ENCODE results near the gene OSGIN1.
"Not testable (repeated sequence)": the region's sequence is repeated elsewhere in the genome, so short reads cannot be mapped to it uniquely, and the experiment has no call there.

OSGIN1 gene

DNA sequence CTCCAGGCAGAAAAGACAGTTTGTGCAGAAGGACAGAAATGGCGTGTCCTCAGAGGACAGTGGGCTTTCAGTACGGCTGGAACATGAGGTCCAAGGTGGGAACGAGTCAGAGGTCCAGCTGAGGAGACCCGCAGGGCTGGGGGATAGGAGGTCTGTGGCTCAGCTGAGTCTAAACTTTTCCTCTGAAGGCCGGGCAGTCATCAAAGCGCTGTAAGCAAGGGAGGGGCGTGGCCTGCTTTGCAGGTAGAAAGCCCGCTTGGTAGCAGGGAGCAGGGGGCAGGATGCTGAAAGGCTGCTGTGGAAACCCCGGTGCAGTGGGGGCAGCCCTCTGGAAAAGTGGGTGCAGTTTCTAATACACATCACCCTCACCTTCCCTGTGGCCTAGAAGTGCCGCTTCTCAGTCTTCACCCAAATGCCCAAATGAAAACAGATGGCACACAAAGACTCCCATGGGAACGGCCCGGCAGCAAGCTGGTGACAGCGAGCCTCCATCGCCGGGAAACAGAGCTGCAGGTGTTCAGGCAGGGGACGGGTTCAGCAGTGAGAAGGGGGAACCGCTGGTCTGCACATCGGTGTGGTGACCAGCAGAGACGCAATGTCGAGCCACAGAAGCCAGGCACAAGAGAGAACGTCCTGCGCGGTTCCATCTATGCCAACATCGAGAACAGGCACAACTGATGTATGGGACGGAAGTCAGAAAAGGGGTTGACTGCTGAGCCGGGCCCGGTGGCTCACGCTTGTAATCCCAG, 12.2 kb upstream of the OSGIN1 start:
- no peak overlapping the region for H3K27ac Mint-ChIP-seq

DNA sequence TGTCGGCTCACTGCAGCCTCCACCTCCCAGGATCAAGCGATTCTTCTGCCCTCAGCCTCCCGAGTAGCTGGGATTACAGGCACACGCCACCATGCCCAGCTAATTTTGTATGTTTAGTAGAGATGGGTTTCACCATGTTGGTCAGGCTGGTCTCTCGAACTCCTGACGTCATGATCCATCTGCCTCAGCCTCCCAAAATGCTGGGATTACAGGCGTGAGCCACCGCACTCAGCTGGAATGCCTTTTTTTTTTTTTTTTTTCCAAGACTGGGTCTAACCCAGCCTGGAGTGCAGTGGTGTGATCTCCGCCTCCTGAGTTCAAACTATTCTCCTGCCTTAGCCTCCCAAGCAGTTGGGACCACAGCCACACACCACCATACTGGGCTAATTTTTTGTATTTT, 11.5 kb upstream of the OSGIN1 start:
- H3K27ac Mint-ChIP-seq; ATAC-seq (replicated peaks): not testable (repeated sequence)

More for the DNA sequence above, 12.2 kb upstream of the OSGIN1 start:
- no peak for ATAC-seq (replicated peaks)
- DNase-seq, result no peak
- Mint-ChIP-seq H3K4me3 (no peak overlapping the region), H3K27me3 (peaks cover 11 to 33% of the 10 kb centered on the region in 2 donors), H3K9me3 (no peaks in the 10 kb centered on the region), H3K4me1 (ENCODE audit: low read depth in 2 of 2) (peaks cover 0 to 2% of the 10 kb centered on the region in 2 donors), H3K36me3 (ENCODE audit: insufficient read depth) (no peaks in the 10 kb centered on the region)

DNA sequence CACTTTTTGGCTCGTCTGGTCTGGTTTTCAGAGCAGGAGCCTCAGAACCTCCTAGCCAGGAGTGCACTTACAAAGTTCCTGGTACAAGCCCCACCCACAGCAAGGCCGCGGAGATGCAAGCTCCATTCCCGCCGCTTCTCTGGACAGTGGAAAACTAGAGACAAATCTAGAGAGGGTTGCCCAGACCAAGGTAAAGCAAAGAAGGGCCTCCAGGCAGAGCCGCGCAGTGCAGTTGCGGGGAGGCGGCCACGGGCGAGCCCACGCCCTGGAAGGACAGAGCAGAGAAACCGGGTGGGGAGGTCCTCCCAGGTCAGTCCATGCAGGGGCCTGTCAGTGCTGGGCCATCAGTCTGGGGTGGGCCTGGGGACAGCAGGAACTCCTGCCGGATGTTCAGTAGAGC, 11.0 kb upstream of the OSGIN1 start:
- ATAC-seq (replicated peaks), result no peak
- H3K36me3 Mint-ChIP-seq (ENCODE audit: insufficient read depth), result no peaks in the 10 kb centered on the region
- no peak for DNase-seq
- no peak overlapping the region for H3K27ac Mint-ChIP-seq
- peaks cover 0 to 2% of the 10 kb centered on the region in 2 donors for H3K4me1 Mint-ChIP-seq (ENCODE audit: low read depth in 2 of 2)
- H3K9me3 Mint-ChIP-seq, result no peaks in the 10 kb centered on the region
- peaks cover 4 to 23% of the 10 kb centered on the region in 2 donors for H3K27me3 Mint-ChIP-seq
- H3K4me3 Mint-ChIP-seq, result no peak overlapping the region

More for the DNA sequence above, 11.5 kb upstream of the OSGIN1 start:
- not testable (repeated sequence) for H3K4me3 Mint-ChIP-seq; DNase-seq; H3K9me3 Mint-ChIP-seq; H3K36me3 Mint-ChIP-seq (ENCODE audit: insufficient read depth); H3K4me1 Mint-ChIP-seq (ENCODE audit: low read depth in 2 of 2)
- H3K27me3 Mint-ChIP-seq, result peaks cover 10 to 29% of the 10 kb centered on the region in 2 donors

DNA sequence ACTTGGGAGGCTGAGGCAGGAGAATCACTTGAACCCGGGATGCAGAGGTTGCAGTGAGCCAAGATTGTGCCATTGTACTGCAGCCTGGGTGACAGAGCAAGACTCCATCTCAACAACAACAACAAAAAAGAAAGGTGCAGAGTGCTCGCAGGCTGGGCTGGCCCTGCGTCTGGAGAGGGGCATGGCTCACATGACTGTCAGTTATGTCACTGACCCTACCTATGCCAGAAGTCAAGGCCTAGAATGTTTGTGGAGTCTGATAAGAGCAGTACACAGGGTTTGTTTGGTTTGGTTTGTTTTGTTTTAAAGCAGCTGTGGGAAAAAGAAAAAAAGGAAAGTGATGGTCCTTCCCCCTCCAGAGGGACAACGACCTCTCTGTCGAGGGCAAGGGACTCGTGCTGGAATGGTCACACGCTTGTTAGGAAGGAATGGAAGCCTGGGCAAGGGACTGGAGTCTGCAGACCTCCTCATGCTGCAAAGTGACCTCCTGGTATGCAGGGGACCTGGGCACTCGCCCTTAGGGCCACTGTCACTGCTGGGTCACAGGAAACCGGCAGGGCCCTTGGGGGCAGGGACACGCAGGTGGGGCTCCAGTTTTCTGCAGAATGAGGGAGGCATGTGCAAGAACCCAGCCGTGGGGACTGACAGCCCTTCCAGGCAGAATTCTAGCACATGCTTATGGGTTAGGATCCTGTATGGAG, 10.1 kb upstream of the OSGIN1 start:
- ATAC-seq (replicated peaks) (no peak), DNase-seq (no peak)
- H3K4me1 Mint-ChIP-seq (ENCODE audit: low read depth in 2 of 2), result peaks cover 0 to 2% of the 10 kb centered on the region in 2 donors
- H3K9me3 Mint-ChIP-seq, result no peaks in the 10 kb centered on the region
- H3K4me3 Mint-ChIP-seq, result no peak overlapping the region
- no peaks in the 10 kb centered on the region for H3K36me3 Mint-ChIP-seq (ENCODE audit: insufficient read depth)
- no peak overlapping the region for H3K27ac Mint-ChIP-seq
- H3K27me3 Mint-ChIP-seq, result peaks cover 0 to 23% of the 10 kb centered on the region in 2 donors

DNA sequence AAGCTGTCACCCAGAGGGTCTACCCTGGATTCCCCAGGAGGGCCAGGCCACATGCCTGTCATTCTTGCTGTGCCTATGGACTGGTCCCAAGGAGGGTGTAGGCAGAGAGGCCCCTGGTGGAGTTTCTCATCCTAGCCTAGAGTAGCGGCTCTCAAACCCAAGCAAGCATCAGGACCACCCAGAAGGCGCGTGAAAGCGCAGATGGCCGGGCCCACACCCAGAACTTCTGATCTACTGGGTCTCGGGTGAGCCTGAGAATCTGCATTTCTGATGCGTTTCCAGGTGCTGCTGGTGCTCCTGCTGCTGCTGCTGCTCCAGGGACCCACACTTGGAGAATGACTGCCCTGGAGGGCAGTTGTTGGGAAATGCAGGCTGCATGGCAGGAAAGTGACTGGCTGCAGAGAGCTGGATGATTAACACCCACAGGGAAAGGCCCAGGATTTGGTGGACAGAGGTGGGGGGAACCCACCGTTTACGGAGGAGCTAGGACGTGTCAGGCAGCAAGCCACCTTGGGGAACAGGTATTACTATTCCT, 9.5 kb upstream of the OSGIN1 start:
- Mint-ChIP-seq H3K27me3 (peaks cover 0 to 23% of the 10 kb centered on the region in 2 donors), H3K4me1 (ENCODE audit: low read depth in 2 of 2) (peaks cover 0 to 2% of the 10 kb centered on the region in 2 donors), H3K4me3 (no peak overlapping the region), H3K9me3 (no peaks in the 10 kb centered on the region), H3K27ac (no peak overlapping the region), H3K36me3 (ENCODE audit: insufficient read depth) (no peaks in the 10 kb centered on the region)
- ATAC-seq (replicated peaks) (no peak), DNase-seq (no peak)

DNA sequence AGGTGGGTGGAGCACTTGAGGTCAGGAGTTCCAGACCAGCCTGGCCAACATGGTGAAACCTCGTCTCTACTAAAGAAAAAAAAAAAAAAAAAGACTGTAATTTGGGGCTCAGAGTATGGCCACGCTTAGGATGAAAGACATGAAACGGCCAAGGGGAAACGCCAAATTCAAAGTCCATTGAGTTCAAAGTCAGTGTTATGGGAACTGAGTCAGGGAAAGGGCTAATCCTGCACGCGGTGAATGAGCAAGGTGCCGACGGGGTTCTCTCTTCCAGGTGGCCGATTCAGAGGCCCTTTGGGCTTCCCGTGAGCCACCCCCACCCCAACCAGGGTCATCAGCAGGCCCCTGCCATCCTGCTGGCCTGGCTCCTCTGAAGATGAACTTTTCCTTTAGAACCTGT, 7.5 kb upstream of the OSGIN1 start:
- Mint-ChIP-seq H3K27me3 (peaks cover 0 to 15% of the 10 kb centered on the region in 2 donors), H3K4me3 (no peak overlapping the region), H3K36me3 (ENCODE audit: insufficient read depth) (no peaks in the 10 kb centered on the region), H3K4me1 (ENCODE audit: low read depth in 2 of 2) (no peaks in the 10 kb centered on the region), H3K9me3 (no peaks in the 10 kb centered on the region), H3K27ac (no peak overlapping the region)
- no peak for ATAC-seq (replicated peaks)
- no peak for DNase-seq

DNA sequence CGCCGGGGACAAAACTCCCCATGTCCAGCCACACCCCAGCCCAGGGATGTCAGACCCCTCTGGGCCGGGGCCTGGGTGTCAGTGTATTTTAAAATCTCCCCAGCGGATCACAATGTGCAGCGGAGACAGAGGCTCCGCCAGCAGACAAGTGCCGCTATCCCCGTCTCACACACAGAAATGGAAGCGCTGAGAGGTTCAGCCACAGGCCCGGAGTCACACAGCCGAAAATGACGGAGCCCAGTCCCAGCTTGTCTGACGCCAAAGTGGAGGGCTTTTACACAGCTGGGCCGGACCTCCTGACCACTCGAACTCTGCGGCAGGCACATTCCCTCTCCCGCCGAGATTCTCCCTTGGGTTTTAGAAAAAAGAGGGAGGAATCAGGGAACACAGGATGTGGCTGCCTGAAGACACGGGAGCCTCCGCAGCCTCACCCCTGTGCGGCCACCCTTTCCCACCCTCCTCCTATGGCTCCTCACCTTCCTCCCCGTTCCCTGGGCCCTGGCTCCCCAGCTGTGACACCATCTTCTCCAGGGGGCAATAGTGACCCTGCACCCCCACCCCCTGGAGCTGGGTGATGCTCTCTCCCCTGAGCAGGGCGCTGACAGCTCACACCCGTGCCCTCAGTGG, 6.8 kb upstream of the OSGIN1 start:
- Mint-ChIP-seq H3K9me3 (no peaks in the 10 kb centered on the region), H3K36me3 (ENCODE audit: insufficient read depth) (no peaks in the 10 kb centered on the region), H3K27ac (no peak overlapping the region), H3K4me1 (ENCODE audit: low read depth in 2 of 2) (no peaks in the 10 kb centered on the region), H3K27me3 (peaks cover 0 to 15% of the 10 kb centered on the region in 2 donors), H3K4me3 (no peak overlapping the region)
- DNase-seq (no peak), ATAC-seq (replicated peaks) (no peak)

DNA sequence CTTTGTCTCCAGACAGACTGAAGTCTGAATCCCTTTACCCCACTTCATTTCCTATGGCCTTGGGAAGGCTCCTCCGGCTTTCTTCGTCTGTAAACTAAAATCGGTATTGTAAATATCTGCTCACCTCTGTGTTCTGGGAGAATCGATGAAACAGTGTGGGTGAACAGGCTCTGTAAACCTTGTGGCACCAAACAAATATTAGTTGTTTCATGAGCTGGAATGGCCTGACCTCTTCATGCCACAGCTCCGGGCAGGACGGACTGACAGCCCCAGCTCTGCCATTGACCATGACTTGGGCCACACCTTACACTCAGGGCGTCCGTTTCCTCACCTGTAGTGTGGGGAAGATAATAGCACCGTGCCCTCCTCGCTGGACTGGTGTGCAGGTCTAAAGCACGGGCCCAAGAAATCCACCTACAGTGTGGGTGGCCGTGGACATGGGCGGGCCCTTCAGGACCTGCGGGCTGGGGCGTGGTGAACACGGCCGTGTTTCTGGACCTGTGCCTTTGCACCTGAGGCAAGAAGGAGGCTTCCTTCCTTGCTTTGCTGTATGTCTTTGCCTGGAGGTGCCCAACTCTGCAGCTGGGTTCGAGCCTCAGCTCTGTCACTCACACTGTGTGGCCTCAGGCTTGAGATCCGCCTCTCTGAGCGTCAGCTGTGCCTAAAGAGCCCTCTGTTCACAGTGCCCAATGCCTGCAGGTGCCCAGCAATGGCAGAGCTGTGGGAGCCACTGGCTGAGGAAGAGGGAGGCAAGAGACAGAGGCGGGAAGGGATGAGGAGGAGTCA, 6.1 kb upstream of the OSGIN1 start:
- Mint-ChIP-seq H3K27me3 (peaks cover 0 to 15% of the 10 kb centered on the region in 2 donors), H3K27ac (no peak overlapping the region), H3K9me3 (no peaks in the 10 kb centered on the region), H3K36me3 (ENCODE audit: insufficient read depth) (no peaks in the 10 kb centered on the region), H3K4me1 (ENCODE audit: low read depth in 2 of 2) (no peaks in the 10 kb centered on the region), H3K4me3 (no peak overlapping the region)
- ATAC-seq (replicated peaks) (no peak), DNase-seq (no peak)

DNA sequence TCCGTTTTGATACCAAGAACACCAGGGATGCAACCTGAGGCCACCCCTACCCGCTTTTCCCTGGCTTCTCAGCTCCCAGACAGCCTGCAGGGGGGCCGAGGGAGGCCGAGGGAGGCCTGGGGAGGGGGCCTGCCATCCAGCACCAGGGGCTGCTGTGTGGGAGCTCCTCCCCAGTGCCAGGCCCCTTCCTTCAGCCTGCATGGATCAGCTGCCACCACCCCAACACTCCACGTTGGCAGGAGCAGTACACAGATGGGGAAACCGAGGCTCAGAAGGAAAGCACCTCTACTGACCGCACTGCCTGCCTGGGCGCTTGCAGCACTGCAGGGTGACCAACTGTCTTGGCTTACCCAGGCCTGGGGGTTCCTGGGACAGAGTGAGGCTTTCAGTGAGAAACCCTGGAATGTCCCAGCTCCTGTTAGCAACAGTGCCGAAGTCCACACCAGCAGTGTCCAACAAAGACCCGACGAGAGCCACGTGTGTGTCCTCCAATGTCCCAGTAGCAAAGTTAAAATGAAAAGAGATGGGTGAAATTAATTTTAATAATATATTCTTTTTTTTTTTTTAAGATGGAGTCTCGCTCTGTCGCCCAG, 5.3 kb upstream of the OSGIN1 start:
- Mint-ChIP-seq H3K4me1 (ENCODE audit: low read depth in 2 of 2) (no peaks in the 10 kb centered on the region), H3K27me3 (peaks cover 0 to 17% of the 10 kb centered on the region in 2 donors), H3K36me3 (ENCODE audit: insufficient read depth) (no peaks in the 10 kb centered on the region), H3K27ac (no peak overlapping the region), H3K4me3 (no peak overlapping the region), H3K9me3 (no peaks in the 10 kb centered on the region)
- ATAC-seq (replicated peaks) (no peak), DNase-seq (no peak)

DNA sequence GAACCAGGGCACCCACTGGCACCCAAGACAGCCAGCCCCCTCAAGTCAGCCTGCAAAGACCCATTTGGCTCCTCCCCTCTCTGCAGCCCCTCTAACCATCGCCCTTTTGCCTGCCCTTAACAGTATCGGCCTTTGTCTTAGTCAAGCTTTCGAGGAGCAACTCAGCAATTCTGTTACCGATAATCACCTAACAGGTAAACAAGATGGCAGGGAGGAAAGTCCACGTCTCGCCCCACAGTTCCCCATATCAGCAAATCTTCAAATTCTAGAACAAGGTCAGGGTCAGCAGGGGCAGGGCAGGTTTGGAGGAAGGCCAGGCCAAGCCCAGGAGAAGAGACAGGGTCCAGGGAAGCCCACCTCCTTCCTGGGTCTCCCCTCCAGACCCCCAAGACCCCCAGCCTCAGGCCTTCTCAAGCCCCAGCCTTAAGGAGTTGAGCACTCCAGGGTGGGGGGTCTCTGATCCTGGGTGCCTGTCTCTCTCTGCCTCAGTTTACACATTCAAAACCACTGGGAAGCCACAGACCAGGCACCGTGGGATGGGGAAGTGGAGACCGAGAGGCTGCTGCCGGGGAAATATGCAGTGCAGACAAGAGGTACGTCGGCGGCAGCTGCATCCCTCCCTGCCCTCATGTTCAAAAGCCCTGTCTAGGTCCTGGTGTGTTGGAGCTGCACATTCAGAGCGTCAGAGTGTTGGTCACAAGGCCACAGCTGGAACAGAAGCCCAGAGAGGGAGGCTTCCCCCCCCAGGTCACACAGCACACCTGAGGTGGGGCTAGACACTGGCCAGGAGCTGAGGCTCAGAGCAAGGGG, 3.9 kb upstream of the OSGIN1 start:
- Mint-ChIP-seq H3K9me3 (no peaks in the 10 kb centered on the region), H3K27ac (no peak overlapping the region), H3K4me3 (no peak overlapping the region), H3K27me3 (peaks cover 3 to 19% of the 10 kb centered on the region in 2 donors), H3K4me1 (ENCODE audit: low read depth in 2 of 2) (peaks cover 0 to 2% of the 10 kb centered on the region in 2 donors), H3K36me3 (ENCODE audit: insufficient read depth) (no peaks in the 10 kb centered on the region)
- ATAC-seq (replicated peaks) (no peak), DNase-seq (no peak)

DNA sequence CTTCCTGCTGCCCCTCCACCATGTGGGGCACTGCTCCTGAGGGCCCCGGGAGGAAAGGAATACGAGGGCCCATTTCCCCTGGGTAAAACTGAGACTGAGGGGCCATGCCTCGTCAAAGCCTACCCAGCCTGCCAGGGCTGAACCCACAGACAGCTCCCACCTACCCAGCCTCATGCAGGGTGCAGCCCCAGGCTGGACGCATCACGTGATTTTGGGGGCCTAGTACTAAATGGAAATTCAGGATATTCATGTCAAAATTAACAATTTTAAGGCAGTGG, 3.4 kb upstream of the OSGIN1 start:
- no peak for ATAC-seq (replicated peaks)

DNA sequence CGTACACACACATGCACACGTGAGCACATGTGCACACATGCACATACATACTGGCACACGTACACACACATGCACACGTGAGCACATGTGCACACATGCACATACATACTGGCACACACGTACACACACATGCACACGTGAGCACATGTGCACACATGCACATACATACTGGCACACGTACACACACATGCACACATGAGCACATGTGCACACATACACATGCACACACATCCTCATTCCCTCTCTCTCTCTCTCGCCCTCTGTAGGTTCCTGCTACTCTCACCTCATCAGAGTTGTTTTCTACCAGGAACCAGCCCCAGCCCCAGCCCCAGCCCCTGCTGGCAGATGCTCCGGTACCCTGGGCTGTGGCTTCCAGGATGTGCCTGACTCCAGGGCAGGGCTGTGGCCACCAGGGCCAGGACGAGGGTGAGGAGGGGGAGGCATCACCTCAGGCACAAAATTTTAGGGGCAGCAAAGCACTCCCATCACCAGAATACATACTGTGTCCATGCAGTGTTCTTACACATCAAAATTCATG, 2.1 kb upstream of the OSGIN1 start:
- H3K36me3 Mint-ChIP-seq (ENCODE audit: insufficient read depth); H3K27ac Mint-ChIP-seq; DNase-seq; H3K4me1 Mint-ChIP-seq (ENCODE audit: low read depth in 2 of 2); H3K9me3 Mint-ChIP-seq; H3K4me3 Mint-ChIP-seq; ATAC-seq (replicated peaks): not testable (repeated sequence)
- H3K27me3 Mint-ChIP-seq, result peaks cover 16 to 37% of the 10 kb centered on the region in 2 donors

More for the DNA sequence above, 3.4 kb upstream of the OSGIN1 start:
- DNase-seq, result no peak
- peaks cover 8 to 24% of the 10 kb centered on the region in 2 donors for H3K27me3 Mint-ChIP-seq
- H3K4me3 Mint-ChIP-seq, result no peak overlapping the region
- no peaks in the 10 kb centered on the region for H3K36me3 Mint-ChIP-seq (ENCODE audit: insufficient read depth)
- H3K9me3 Mint-ChIP-seq, result no peaks in the 10 kb centered on the region
- peaks cover 0 to 2% of the 10 kb centered on the region in 2 donors for H3K4me1 Mint-ChIP-seq (ENCODE audit: low read depth in 2 of 2)
- no peak overlapping the region for H3K27ac Mint-ChIP-seq
